ENCODE results near the gene S100A2.

DNA sequence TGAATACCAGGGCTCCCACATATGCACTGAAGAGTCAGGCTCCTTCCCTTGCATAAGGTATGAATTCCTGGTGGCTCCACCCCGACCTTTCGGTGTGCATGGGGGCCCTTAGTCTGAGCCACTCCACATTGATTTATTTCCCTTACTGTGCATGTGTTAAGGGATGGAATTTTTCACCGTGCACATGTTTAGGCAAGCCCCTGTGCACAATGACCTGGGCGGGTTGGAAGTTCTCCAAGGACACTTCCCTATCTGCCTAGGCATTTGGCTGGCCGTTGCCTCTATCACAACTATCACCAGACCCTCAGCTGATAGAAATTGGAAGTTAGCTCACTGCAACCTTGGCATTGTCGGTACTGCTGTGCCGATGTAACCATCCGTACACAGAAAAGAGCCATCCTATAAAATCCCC lies 39.5 kb downstream of the S100A2 start:
- TF ChIP-seq CTCF (IDR thresholded peaks at IDR 0.05) (no peak), ZFX (IDR thresholded peaks at IDR 0.05; ENCODE audit: borderline replicate concordance) (no peak)
